SU-DHL-6 (cell line): ENCODE results near the gene SLC22A1.

Experiments
- H2AFZ ChIP-seq: fragments of 200-600 bp; sonication (generic); 2 replicates; pipeline ENCODE4 v1.6.1; 2014; ENCODE audit warnings: low read depth, mild to moderate bottlenecking, moderate library complexity, mixed read lengths, antibody characterized with exemption, low read length; ENCODE audit not compliant: severe bottlenecking
- H3F3A ChIP-seq: fragments of 200-600 bp; shearing (Covaris generic); 2 replicates; pipeline ENCODE4 v1.6.0; 2016; ENCODE audit warnings: antibody characterized with exemption, mild to moderate bottlenecking; ENCODE audit not compliant: insufficient read depth
- H3K27ac ChIP-seq: fragments of 200-600 bp; sonication (generic); 2 replicates; pipeline ENCODE4 v1.5.1; 2016; ENCODE audit warnings: low read depth, mild to moderate bottlenecking, low read length, moderate library complexity, mixed read lengths
- H3K27me3 ChIP-seq: fragments of 200-600 bp; sonication (generic), shearing (Covaris generic); 2 replicates; pipeline ENCODE4 v1.6.0; 2014; ENCODE audit warnings: mild to moderate bottlenecking, low read length
- H3K36me3 ChIP-seq: fragments of 200-600 bp; sonication (generic); 2 replicates; pipeline ENCODE4 v1.6.1; 2014; ENCODE audit warnings: mild to moderate bottlenecking, low read length, mixed read lengths
- H3K4me2 ChIP-seq: fragments of 300-600, 200-600 bp; shearing (Covaris generic), sonication (generic); 2 replicates; pipeline ENCODE4 v1.6.0; 2014; ENCODE audit warnings: low read length, low read depth, mild to moderate bottlenecking; ENCODE audit not compliant: poor library complexity, severe bottlenecking
- H3K4me3 ChIP-seq: fragments of 200-600 bp; sonication (generic); 2 replicates; pipeline ENCODE4 v1.5.1; 2014; ENCODE audit warnings: antibody characterized with exemption, low read length, mild to moderate bottlenecking, mixed read lengths; ENCODE audit not compliant: insufficient read depth, poor library complexity, severe bottlenecking
- H3K79me2 ChIP-seq: fragments of 200-600 bp; sonication (generic); 2 replicates; pipeline ENCODE4 v1.6.1; 2014; ENCODE audit warnings: mild to moderate bottlenecking, low read length, moderate library complexity; ENCODE audit not compliant: insufficient read depth
- H3K9ac ChIP-seq: fragments of 200-600 bp; sonication (generic); 2 replicates; pipeline ENCODE4 v1.7.0; 2014; ENCODE audit warnings: mild to moderate bottlenecking, low read length
- H3K9me2 ChIP-seq: fragments of 200-600 bp; sonication (generic); replicated peaks from 2 replicates; pipeline ENCODE4 v1.6.1; 2014; ENCODE audit warnings: low read length; ENCODE audit not compliant: insufficient read depth
- H3K9me3 ChIP-seq: fragments of 200-600 bp; sonication (generic); 2 replicates; pipeline ENCODE4 v1.6.1; 2014; ENCODE audit warnings: low read length, mixed read lengths; ENCODE audit not compliant: insufficient read depth
- H4K20me1 ChIP-seq: fragments of 200-600 bp; sonication (generic); 2 replicates; pipeline ENCODE4 v1.6.1; 2014; ENCODE audit warnings: low read depth, mild to moderate bottlenecking, antibody characterized with exemption, low read length, moderate library complexity, mixed read lengths
- EZH2phosphoT487 ChIP-seq: fragments of 200-600 bp; sonication (generic), shearing (Covaris generic); conservative IDR thresholded peaks from 2 replicates; pipeline ENCODE4 v1.6.1; 2018; ENCODE audit warnings: mild to moderate bottlenecking, antibody characterized with exemption, low read length, moderate library complexity, mixed read lengths
- TF ChIP-seq, protein P1 (sequence below): fragments of 200-600 bp; sonication (generic); IDR thresholded peaks from one replicate; pipeline ENCODE4 v1.5.1; 2017; ENCODE audit warnings: antibody characterized with exemption, mild to moderate bottlenecking, low read length, moderate library complexity; ENCODE audit not compliant: insufficient read depth, poor library complexity, severe bottlenecking

SLC22A1 gene

DNA sequence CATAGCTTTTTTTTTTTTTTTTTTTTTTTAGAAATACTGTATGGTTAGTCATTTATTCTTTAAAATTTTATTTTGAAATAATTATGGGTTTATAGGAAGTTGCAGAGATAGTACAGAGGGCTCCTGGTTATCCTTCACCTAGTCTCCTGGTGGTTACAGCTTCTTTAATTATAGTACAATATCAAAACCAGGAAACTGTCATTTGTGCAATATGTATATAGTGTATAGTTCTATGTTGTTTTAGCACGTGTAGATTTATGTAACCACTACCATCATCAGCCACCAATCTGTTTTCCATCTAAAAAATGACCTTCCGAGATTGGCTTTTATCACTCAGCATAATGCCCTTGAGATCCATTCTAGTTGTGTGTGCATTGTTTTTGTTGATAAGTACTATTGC lies 82.3 kb downstream of the SLC22A1 start:
- Histone ChIP-seq H3K4me3 (no peak overlapping the region), H3K27me3 (no peaks in the 10 kb centered on the region), H3K4me2 (no peak overlapping the region), H4K20me1 (no peaks in the 10 kb centered on the region), H3K9ac (no peak overlapping the region), H3K36me3 (no peaks in the 10 kb centered on the region), H3F3A (no peaks in the 10 kb centered on the region), H3K9me2 (no peaks in the 10 kb centered on the region), H3K79me2 (no peaks in the 10 kb centered on the region), H2AFZ (no peak overlapping the region), H3K9me3 (no peaks in the 10 kb centered on the region), H3K27ac (no peak overlapping the region)
- TF ChIP-seq, protein P1, sequence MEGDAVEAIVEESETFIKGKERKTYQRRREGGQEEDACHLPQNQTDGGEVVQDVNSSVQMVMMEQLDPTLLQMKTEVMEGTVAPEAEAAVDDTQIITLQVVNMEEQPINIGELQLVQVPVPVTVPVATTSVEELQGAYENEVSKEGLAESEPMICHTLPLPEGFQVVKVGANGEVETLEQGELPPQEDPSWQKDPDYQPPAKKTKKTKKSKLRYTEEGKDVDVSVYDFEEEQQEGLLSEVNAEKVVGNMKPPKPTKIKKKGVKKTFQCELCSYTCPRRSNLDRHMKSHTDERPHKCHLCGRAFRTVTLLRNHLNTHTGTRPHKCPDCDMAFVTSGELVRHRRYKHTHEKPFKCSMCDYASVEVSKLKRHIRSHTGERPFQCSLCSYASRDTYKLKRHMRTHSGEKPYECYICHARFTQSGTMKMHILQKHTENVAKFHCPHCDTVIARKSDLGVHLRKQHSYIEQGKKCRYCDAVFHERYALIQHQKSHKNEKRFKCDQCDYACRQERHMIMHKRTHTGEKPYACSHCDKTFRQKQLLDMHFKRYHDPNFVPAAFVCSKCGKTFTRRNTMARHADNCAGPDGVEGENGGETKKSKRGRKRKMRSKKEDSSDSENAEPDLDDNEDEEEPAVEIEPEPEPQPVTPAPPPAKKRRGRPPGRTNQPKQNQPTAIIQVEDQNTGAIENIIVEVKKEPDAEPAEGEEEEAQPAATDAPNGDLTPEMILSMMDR = no peak
- no peak for TF ChIP-seq EZH2phosphoT487

DNA sequence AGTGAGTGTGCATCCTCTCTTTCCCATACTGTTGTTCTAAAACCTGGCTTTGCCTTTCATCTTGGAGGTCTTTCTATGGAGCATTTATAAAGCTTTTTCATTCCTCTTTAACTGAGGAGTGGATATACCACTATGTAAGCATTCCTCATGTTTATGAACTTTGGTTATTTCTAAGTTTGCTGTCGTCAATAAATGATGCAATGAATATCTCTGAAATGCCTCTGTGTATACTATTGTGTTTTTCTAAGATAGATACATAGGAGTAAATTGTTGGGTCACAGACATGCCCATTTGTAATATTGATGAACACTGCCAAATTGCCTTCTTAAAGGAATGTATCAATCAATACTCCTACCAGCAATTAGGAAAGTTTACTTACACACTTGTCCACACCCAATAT lies 83.1 kb downstream of the SLC22A1 start:
- Histone ChIP-seq H3K27ac (no peak overlapping the region), H2AFZ (no peak overlapping the region), H3K9me2 (no peaks in the 10 kb centered on the region), H3K9ac (no peak overlapping the region), H3K36me3 (no peaks in the 10 kb centered on the region), H3K27me3 (no peaks in the 10 kb centered on the region), H3K4me2 (no peak overlapping the region), H3F3A (no peaks in the 10 kb centered on the region), H3K4me3 (no peak overlapping the region), H4K20me1 (no peaks in the 10 kb centered on the region), H3K79me2 (no peaks in the 10 kb centered on the region), H3K9me3 (no peaks in the 10 kb centered on the region)
- TF ChIP-seq, protein P1 = no peak
- no peak for TF ChIP-seq EZH2phosphoT487

DNA sequence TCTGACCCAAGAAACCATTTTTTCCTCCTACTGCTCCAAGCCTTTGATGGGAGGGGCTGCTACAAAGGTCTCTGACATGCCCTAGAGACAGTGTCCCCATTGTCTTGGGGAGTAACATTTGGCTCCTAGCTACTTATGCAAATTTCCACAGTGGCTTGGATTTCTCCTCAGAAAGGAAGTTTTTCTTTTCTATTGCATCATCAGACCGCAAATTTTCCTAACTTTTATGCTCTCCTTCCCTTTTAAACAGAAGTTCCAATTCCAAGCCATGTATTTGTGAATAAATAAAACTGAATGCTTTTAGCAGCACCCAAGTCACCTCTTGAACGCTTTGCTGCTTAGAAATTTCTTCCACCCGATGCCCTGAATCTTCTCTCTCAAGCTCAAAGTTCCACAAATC lies 86.0 kb downstream of the SLC22A1 start:
- no peaks in the 10 kb centered on the region for H3K36me3 ChIP-seq
- no peaks in the 10 kb centered on the region for H3K27me3 ChIP-seq
- H3F3A ChIP-seq = no peaks in the 10 kb centered on the region
- H3K9me2 ChIP-seq = no peaks in the 10 kb centered on the region
- no peak overlapping the region for H3K4me2 ChIP-seq
- no peaks in the 10 kb centered on the region for H4K20me1 ChIP-seq
- no peaks in the 10 kb centered on the region for H3K9me3 ChIP-seq
- H3K27ac ChIP-seq = no peak overlapping the region
- H2AFZ ChIP-seq = no peak overlapping the region
- TF ChIP-seq EZH2phosphoT487 = no peak
- TF ChIP-seq, protein P1 = no peak
- no peak overlapping the region for H3K9ac ChIP-seq
- H3K79me2 ChIP-seq = no peaks in the 10 kb centered on the region
- no peak overlapping the region for H3K4me3 ChIP-seq
